Adrenal gland (tissue), 12 donors: Measurements from ENCODE around the gene PKP2. TPM values are rescaled to one million over a fixed set of nuclear protein-coding genes. Genes with fewer than 3 reads are reported as not detected.

Source experiments
- DNase-seq, 7 donors: peaks; one replicate each; pipeline ENCODE4 v3.0.0-alpha.2; 2019 to 2020
- H3K27ac ChIP-seq, 5 donors: fragments of 200-600 bp; sonication (generic) in 4 of 5; 1 replicate in 3 of 5; 2 replicates in 2 of 5; pipeline versions ENCODE4 v1.5.1 to v1.8.0; 2016 to 2020; ENCODE audit warnings: mild to moderate bottlenecking in 1 of 5
- H3K27me3 ChIP-seq: fragments of 200-600 bp; 2 replicates; pipeline ENCODE4 v1.8.0; 2021
- H3K36me3 ChIP-seq, 2 donors: fragments of 200-600 bp; replicated peaks in 1 of 2; 1 replicate in 1 of 2; 2 replicates in 1 of 2; pipeline versions ENCODE4 v1.5.1 to v1.8.0; 2018 to 2022
- H3K4me1 ChIP-seq, 2 donors: fragments of 200-600 bp; replicated peaks in 1 of 2; 1 replicate in 1 of 2; 2 replicates in 1 of 2; pipeline versions ENCODE4 v1.5.1 to v1.8.0; 2018 to 2021
- H3K4me3 ChIP-seq, 4 donors: fragments of 200-600 bp; sonication (generic) in 3 of 4; one replicate each; pipeline ENCODE4 v1.5.1; 2016 to 2018
- H3K9me3 ChIP-seq, 3 donors: fragments of 200-600 bp; sonication (generic) in 1 of 3; replicated peaks in 1 of 3; 1 replicate in 2 of 3; 2 replicates in 1 of 3; pipeline versions ENCODE4 v1.5.1 to v1.8.0; 2016 to 2021
- POLR2A ChIP-seq, 2 donors: fragments of 450-650 bp; IDR thresholded peaks; one replicate each; pipeline ENCODE4 v1.6.1; 2017; ENCODE audit warnings: antibody characterized with exemption in 2 of 2, mild to moderate bottlenecking in 2 of 2, moderate library complexity in 1 of 2
- WGBS, 4 donors: extraction: QIAGEN DNeasy Blood & Tissue Kit in 2 of 4; methylation state at CpG; one replicate each; pipeline versions ENCODE4 v1.1.5 to v1.1.7; 2013 to 2017; 5-methylcytosine and 5-hydroxymethylcytosine counted together
- intact Hi-C, 2 donors: fragments of 100-400 bp; cut with DNase I; formaldehyde crosslinking; loops; one replicate each; pipeline versions ENCODE4 v1.14.1 to v1.15.0; 2022 to 2023
- polyA plus RNA-seq, 3 donors: library from polyadenylated mRNA; stranded (reverse); fragments of 200-250 nt in 2 of 3; fragments of 350-450 nt in 1 of 3; fragmentation: Illumina TruSeq in 1 of 3; extraction: RNeasy Lipid Tissue Mini Kit (QIAGEN cat#74804) in 1 of 3; gene quantifications; one replicate each; pipeline ENCODE4 v1.2.3, GENCODE V29; 2013 to 2014
- total RNA-seq, 9 donors: library from RNA; depleted of rRNA in 4 of 9; stranded (reverse); fragments of >200 nt in 4 of 9; fragments of 120-200 nt in 1 of 9; fragmentation: NEBNext Ultra II Directional in 1 of 9; extraction: Animal tissue kit (Norgen Biotek cat#: 25700) in 1 of 9; gene quantifications; one replicate each; pipeline versions ENCODE4 v1.1.0 to v1.2.4, GENCODE V29; 2013 to 2023
- TF ChIP-seq, protein P1 (sequence below), 6 experiments: fragments of 450-650 bp in 4 of 6; fragments of 200-600 bp in 2 of 6; sonication (generic) in 1 of 6; IDR thresholded peaks; 1 replicate in 5 of 6; 2 replicates in 1 of 6; pipeline versions ENCODE4 v1.5.1 to v1.8.0; 2016 to 2021; ENCODE audit warnings: antibody characterized with exemption in 6 of 6, mild to moderate bottlenecking in 2 of 6, moderate library complexity in 1 of 6
- donor health status: healthy with polysubstance abuse.
- donor health status: Bipolar disorder and iron deficiency.
- donor health status: DM: yes; HTN: yes; CAD: no.
- donor health status: DM: no; HTN: no; CAD: no.
- donor health status: DM: no; HTN: no; CAD: no.
- donor health status: DM: yes; HTN: yes; CAD: no.

PKP2 gene
- total and polyA plus RNA-seq, 12 donors = 0.36 to 3.3 (median 1.2) TPM

- Histone ChIP-seq H3K4me1 (peaks cover 0 to 4% of the 10 kb centered on the region in 2 donors), H3K36me3 (no peaks in the 10 kb centered on the region), H3K4me3 (no peak overlapping the region), H3K27me3 (no peaks in the 10 kb centered on the region), H3K27ac (no peak overlapping the region), H3K9me3 (no peaks in the 10 kb centered on the region)
- DNase-seq = no peak
- TF ChIP-seq, protein P1, sequence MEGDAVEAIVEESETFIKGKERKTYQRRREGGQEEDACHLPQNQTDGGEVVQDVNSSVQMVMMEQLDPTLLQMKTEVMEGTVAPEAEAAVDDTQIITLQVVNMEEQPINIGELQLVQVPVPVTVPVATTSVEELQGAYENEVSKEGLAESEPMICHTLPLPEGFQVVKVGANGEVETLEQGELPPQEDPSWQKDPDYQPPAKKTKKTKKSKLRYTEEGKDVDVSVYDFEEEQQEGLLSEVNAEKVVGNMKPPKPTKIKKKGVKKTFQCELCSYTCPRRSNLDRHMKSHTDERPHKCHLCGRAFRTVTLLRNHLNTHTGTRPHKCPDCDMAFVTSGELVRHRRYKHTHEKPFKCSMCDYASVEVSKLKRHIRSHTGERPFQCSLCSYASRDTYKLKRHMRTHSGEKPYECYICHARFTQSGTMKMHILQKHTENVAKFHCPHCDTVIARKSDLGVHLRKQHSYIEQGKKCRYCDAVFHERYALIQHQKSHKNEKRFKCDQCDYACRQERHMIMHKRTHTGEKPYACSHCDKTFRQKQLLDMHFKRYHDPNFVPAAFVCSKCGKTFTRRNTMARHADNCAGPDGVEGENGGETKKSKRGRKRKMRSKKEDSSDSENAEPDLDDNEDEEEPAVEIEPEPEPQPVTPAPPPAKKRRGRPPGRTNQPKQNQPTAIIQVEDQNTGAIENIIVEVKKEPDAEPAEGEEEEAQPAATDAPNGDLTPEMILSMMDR (IDR thresholded peaks at IDR 0.05) = no peak
- TF ChIP-seq POLR2A (IDR thresholded peaks at IDR 0.05) = no peak
- 77 to 82% (median 80%) methylated on average over 4 of the region's 4 CpGs for WGBS, 4 donors
- intact Hi-C loops = no loop called here
These were observed 5.0 kb upstream of the PKP2 start for GRCh38 chr12:32901553-32901952.

- Histone ChIP-seq H3K36me3 (no peaks in the 10 kb centered on the region), H3K4me3 (no peak overlapping the region), H3K9me3 (no peaks in the 10 kb centered on the region), H3K4me1 (peaks cover 5 to 9% of the 10 kb centered on the region in 2 donors), H3K27me3 (peaks cover 6% of the 10 kb centered on the region), H3K27ac (no peak overlapping the region)
- 77 to 83% (median 81%) methylated on average over 10 of the region's 10 CpGs for WGBS, 4 donors
- DNase-seq = no peak
- TF ChIP-seq, protein P1 (IDR thresholded peaks at IDR 0.05) = no peak
- TF ChIP-seq POLR2A (IDR thresholded peaks at IDR 0.05) = no peak
- intact Hi-C loops = no loop called here
These were observed 1.4 kb upstream of the PKP2 start for GRCh38 chr12:32897687-32898573.

DNA sequence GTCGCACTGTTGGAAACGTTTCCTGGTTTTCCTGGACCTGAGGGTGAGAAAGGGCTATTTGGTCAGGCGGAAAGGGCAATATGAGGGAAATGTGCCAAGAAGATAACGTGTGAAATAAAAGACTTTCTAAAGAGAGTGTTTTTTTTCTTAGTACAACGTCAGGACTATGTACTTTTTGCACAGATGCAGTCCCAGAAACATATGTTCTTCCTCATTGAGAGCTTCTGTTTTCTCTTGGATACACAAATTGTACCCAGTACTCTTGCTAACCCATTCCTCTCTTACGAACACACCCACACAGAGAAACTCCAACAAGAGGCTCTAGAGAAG lies 669 bp upstream of the PKP2 start:
- 7 to 10% (median 9%) methylated on average over 6 of the region's 6 CpGs for WGBS, 4 donors

GRCh38 chr12:32895688-32896431 lies 717 bp downstream of the PKP2 start:
- Histone ChIP-seq H3K36me3 (no peaks in the 10 kb centered on the region), H3K9me3 (no peaks in the 10 kb centered on the region), H3K27ac (no peak overlapping the region), H3K4me3 (peak overlapping the region in 2 of 4 donors; percentile 50 to 83), H3K27me3 (peaks cover 6% of the 10 kb centered on the region), H3K4me1 (peaks cover 5 to 9% of the 10 kb centered on the region in 2 donors)
- DNase-seq = no peak
- WGBS, 4 donors = 6 to 8% (median 7%) methylated on average over 27 to 28 of the region's 28 CpGs
- intact Hi-C loops = no loop called here
- no peak for TF ChIP-seq POLR2A (IDR thresholded peaks at IDR 0.05)
- TF ChIP-seq, protein P1 (IDR thresholded peaks at IDR 0.05) = peak in 1 of 6 experiments; percentile 9

More for the DNA sequence above, 669 bp upstream of the PKP2 start:
- DNase-seq = no peak
- Histone ChIP-seq H3K9me3 (no peaks in the 10 kb centered on the region), H3K4me3 (peak overlapping the region in 1 of 4 donors; percentile 83), H3K27me3 (peaks cover 6% of the 10 kb centered on the region), H3K4me1 (peaks cover 5 to 9% of the 10 kb centered on the region in 2 donors), H3K36me3 (no peaks in the 10 kb centered on the region), H3K27ac (no peak overlapping the region)
- TF ChIP-seq, protein P1 (IDR thresholded peaks at IDR 0.05) = no peak
- no peak for TF ChIP-seq POLR2A (IDR thresholded peaks at IDR 0.05)
- intact Hi-C loops = no loop called here
